H9 (cell line): ENCODE results near the gene FAP. TPM values are rescaled to one million over a fixed set of nuclear protein-coding genes. Genes with fewer than 3 reads are reported as not detected.

ENCODE experiments used
- DNase-seq: peaks from one replicate; pipeline ENCODE4 v3.0.0-alpha.2; 2017
- H2AFZ ChIP-seq: one replicate; pipeline ENCODE4 v1.6.1; 2013; ENCODE audit warnings: mild to moderate bottlenecking, low read length, control low read depth, moderate library complexity
- H2AK5ac ChIP-seq: 2 replicates; pipeline ENCODE4 v1.6.1; 2013; ENCODE audit warnings: low read length, control low read depth, mixed read lengths; ENCODE audit not compliant: insufficient read length
- H2BK120ac ChIP-seq: one replicate; pipeline ENCODE4 v1.6.1; 2013; ENCODE audit warnings: low read depth, mild to moderate bottlenecking, low read length, control low read depth, inconsistent platforms; ENCODE audit not compliant: poor library complexity, severe bottlenecking
- H2BK12ac ChIP-seq: 2 replicates; pipeline ENCODE4 v1.6.1; 2013; ENCODE audit warnings: low read length, control low read depth, mixed read lengths, low read depth; ENCODE audit not compliant: insufficient read length
- H2BK15ac ChIP-seq: 2 replicates; pipeline ENCODE4 v1.6.1; 2013; ENCODE audit warnings: low read depth, low read length, control low read depth
- H2BK20ac ChIP-seq: one replicate; pipeline ENCODE4 v1.6.1; 2013; ENCODE audit warnings: low read depth, mild to moderate bottlenecking, low read length, control low read depth, inconsistent platforms; ENCODE audit not compliant: poor library complexity, severe bottlenecking
- H2BK5ac ChIP-seq: 2 replicates; pipeline ENCODE4 v1.6.1; 2013; ENCODE audit warnings: low read length, control low read depth, mixed read lengths; ENCODE audit not compliant: insufficient read length
- H3K14ac ChIP-seq: 2 replicates; pipeline ENCODE4 v1.6.1; 2013; ENCODE audit warnings: low read length, control low read depth; ENCODE audit not compliant: insufficient read depth
- H3K18ac ChIP-seq: 2 replicates; pipeline ENCODE4 v1.6.1; 2013; ENCODE audit warnings: low read depth, mild to moderate bottlenecking, mixed read lengths, low read length, control low read depth; ENCODE audit not compliant: insufficient read length
- H3K23ac ChIP-seq: 2 replicates; pipeline ENCODE4 v1.6.1; 2013; ENCODE audit warnings: low read length, control low read depth, mixed read lengths, low read depth; ENCODE audit not compliant: insufficient read length
- H3K23me2 ChIP-seq: 2 replicates; pipeline ENCODE4 v1.6.1; 2013; ENCODE audit warnings: low read depth, mild to moderate bottlenecking, mixed read lengths, low read length, control low read depth; ENCODE audit not compliant: insufficient read length, poor library complexity, severe bottlenecking
- H3K27ac ChIP-seq: 2 replicates; pipeline ENCODE4 v1.5.1; 2013; ENCODE audit warnings: low read length, control low read depth, mixed read lengths, low read depth; ENCODE audit not compliant: insufficient read length
- H3K27me3 ChIP-seq: 2 replicates; pipeline ENCODE4 v1.6.1; 2013; ENCODE audit warnings: low read length, control low read depth, inconsistent platforms; ENCODE audit not compliant: insufficient read depth
- H3K4ac ChIP-seq: 2 replicates; pipeline ENCODE4 v1.6.1; 2013; ENCODE audit warnings: low read depth, mild to moderate bottlenecking, control low read depth, inconsistent platforms, low read length, moderate library complexity
- H3K4me1 ChIP-seq: 2 replicates; pipeline ENCODE4 v1.6.1; 2013; ENCODE audit warnings: low read length, control low read depth, inconsistent platforms; ENCODE audit not compliant: insufficient read depth
- H3K4me2 ChIP-seq: 2 replicates; pipeline ENCODE4 v1.6.1; 2013; ENCODE audit warnings: low read length, control low read depth, mixed read lengths; ENCODE audit not compliant: insufficient read length, insufficient read depth
- H3K56ac ChIP-seq: 2 replicates; pipeline ENCODE4 v1.6.1; 2013; ENCODE audit warnings: low read depth, mild to moderate bottlenecking, mixed read lengths, low read length, control low read depth; ENCODE audit not compliant: insufficient read length
- H3K79me1 ChIP-seq: 2 replicates; pipeline ENCODE4 v1.6.1; 2013; ENCODE audit warnings: low read depth, mild to moderate bottlenecking, moderate library complexity, low read length, control low read depth, inconsistent platforms; ENCODE audit not compliant: insufficient read depth, poor library complexity, severe bottlenecking
- H3K79me2 ChIP-seq: 2 replicates; pipeline ENCODE4 v1.6.1; 2013; ENCODE audit warnings: low read length, control low read depth, inconsistent platforms; ENCODE audit not compliant: insufficient read depth
- H3K9ac ChIP-seq: 2 replicates; pipeline ENCODE4 v1.6.1; 2013; ENCODE audit warnings: low read length, control low read depth, mixed read lengths; ENCODE audit not compliant: insufficient read length; ENCODE audit errors: extremely low read depth
- H3K9me3 ChIP-seq: one replicate; pipeline ENCODE4 v1.6.1; 2013; ENCODE audit warnings: low read depth, low read length, inconsistent platforms; ENCODE audit not compliant: control insufficient read depth
- H3T11ph ChIP-seq: one replicate; pipeline ENCODE4 v1.6.1; 2013; ENCODE audit warnings: mild to moderate bottlenecking, low read length, control low read depth, inconsistent platforms
- H4K20me1 ChIP-seq: one replicate; pipeline ENCODE4 v1.6.1; 2013; ENCODE audit not compliant: control insufficient read depth, insufficient read length, insufficient read depth
- H4K5ac ChIP-seq: 2 replicates; pipeline ENCODE4 v1.6.1; 2013; ENCODE audit warnings: low read depth, mild to moderate bottlenecking, mixed read lengths, low read length, control low read depth; ENCODE audit not compliant: insufficient read length
- H4K8ac ChIP-seq: replicated peaks from 2 replicates; pipeline ENCODE4 v1.6.1; 2013; ENCODE audit warnings: low read length, control low read depth, mixed read lengths, low read depth; ENCODE audit not compliant: insufficient read length
- H4K91ac ChIP-seq: 2 replicates; pipeline ENCODE4 v1.6.1; 2013; ENCODE audit warnings: low read depth, mild to moderate bottlenecking, moderate library complexity, mixed read lengths, low read length, control low read depth; ENCODE audit not compliant: insufficient read length
- H3K27ac Mint-ChIP-seq, 3 experiments: 2 replicates in 2 of 3; 3 replicates in 1 of 3; pipeline ENCODE4 v1.8.0; 2020 to 2021; ENCODE audit warnings: mixed read lengths in 3 of 3, mild to moderate bottlenecking in 1 of 3, moderate library complexity in 1 of 3
- H3K27me3 Mint-ChIP-seq: 2 replicates; pipeline ENCODE4 v1.8.0; 2021; ENCODE audit warnings: low read depth, mild to moderate bottlenecking, moderate library complexity, mixed read lengths
- H3K36me3 Mint-ChIP-seq, 3 experiments: 2 replicates in 2 of 3; 3 replicates in 1 of 3; pipeline ENCODE4 v1.8.0; 2020 to 2021; ENCODE audit warnings: low read depth in 3 of 3, mixed read lengths in 3 of 3; ENCODE audit not compliant: insufficient read depth in 1 of 3
- H3K4me1 Mint-ChIP-seq, 2 experiments: 2 replicates each; pipeline ENCODE4 v1.8.0; 2020; ENCODE audit warnings: mixed read lengths in 2 of 2
- H3K4me3 Mint-ChIP-seq, 2 experiments: 2 replicates in 1 of 2; 3 replicates in 1 of 2; pipeline ENCODE4 v1.8.0; 2020 to 2021; ENCODE audit warnings: mild to moderate bottlenecking in 2 of 2, mixed read lengths in 2 of 2, moderate library complexity in 1 of 2
- H3K9me3 Mint-ChIP-seq, 2 experiments: 2 replicates in 1 of 2; 3 replicates in 1 of 2; pipeline ENCODE4 v1.8.0; 2020; ENCODE audit warnings: mild to moderate bottlenecking in 2 of 2, mixed read lengths in 2 of 2, moderate library complexity in 1 of 2
- WGBS: extraction: QIAGEN DNeasy Blood & Tissue Kit; methylation state at CpG from one replicate; pipeline ENCODE4 v1.1.7; 2013; ENCODE audit warnings: missing lambda C conversion rate, low lambda C conversion rate, mixed read lengths; ENCODE audit not compliant: insufficient read length; ENCODE audit errors: extremely low coverage; 5-methylcytosine and 5-hydroxymethylcytosine counted together
- total RNA-seq: library from RNA; stranded (reverse); gene quantifications from 2 replicates; pipeline ENCODE4 v1.2.1, GENCODE V29; 2021
- TF ChIP-seq, protein P1 (sequence below): fragments of 200-600 bp; sonication (generic); conservative IDR thresholded peaks from 3 replicates; pipeline ENCODE4 v1.8.0; 2021; ENCODE audit warnings: antibody characterized with exemption, mild to moderate bottlenecking

Gene FAP
- total RNA-seq, 1 experiment from 2014 or later = not detected

DNA sequence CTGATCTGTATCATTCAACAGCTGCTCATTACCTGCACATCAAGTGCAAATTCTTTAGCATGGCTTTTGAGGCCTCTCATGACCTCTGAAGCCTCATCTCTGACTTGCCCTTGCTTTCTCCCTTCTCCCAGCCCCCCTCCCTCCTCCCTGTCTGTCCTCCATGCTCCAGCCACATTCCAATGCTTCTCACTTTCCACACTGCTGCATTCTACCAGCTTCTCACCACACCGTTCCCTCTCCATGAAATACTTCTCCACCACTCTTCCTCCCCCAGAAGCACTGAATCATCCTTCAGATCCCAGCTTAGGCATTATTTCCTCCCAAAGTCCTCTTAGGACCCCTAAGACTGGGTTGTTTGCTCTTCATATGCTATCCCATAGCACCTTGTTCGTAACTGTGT, 118.1 kb downstream of the FAP start:
- Histone ChIP-seq H3K23ac (no peak overlapping the region), H3K27me3 (no peaks in the 10 kb centered on the region), H4K91ac (no peak overlapping the region), H2BK5ac (no peak overlapping the region), H2BK20ac (no peak overlapping the region), H2AK5ac (no peak overlapping the region), H2BK120ac (no peak overlapping the region), H3K9me3 (no peaks in the 10 kb centered on the region), H4K8ac (no peak overlapping the region), H3K79me1 (no peaks in the 10 kb centered on the region), H3K27ac (no peak overlapping the region), H2AFZ (no peak overlapping the region), H2BK15ac (no peak overlapping the region), H2BK12ac (no peak overlapping the region), H3K14ac (no peak overlapping the region), H4K5ac (no peak overlapping the region), H3K9ac (no peak overlapping the region), H3K4me1 (no peaks in the 10 kb centered on the region), H3K18ac (no peak overlapping the region), H3K23me2 (no peaks in the 10 kb centered on the region), H3K4ac (no peak overlapping the region), H3K79me2 (no peaks in the 10 kb centered on the region), H3K56ac (no peak overlapping the region), H3T11ph (no peak overlapping the region), H3K4me2 (no peak overlapping the region), H4K20me1 (no peaks in the 10 kb centered on the region)
- Mint-ChIP-seq H3K36me3 (no peaks in the 10 kb centered on the region), H3K27me3 (no peaks in the 10 kb centered on the region), H3K4me3 (no peak overlapping the region), H3K4me1 (no peaks in the 10 kb centered on the region), H3K27ac (no peak overlapping the region), H3K9me3 (no peaks in the 10 kb centered on the region)
- no peak for DNase-seq
- no CpG with 5 or more reads among the region's 2 CpGs for WGBS
- TF ChIP-seq, protein P1, sequence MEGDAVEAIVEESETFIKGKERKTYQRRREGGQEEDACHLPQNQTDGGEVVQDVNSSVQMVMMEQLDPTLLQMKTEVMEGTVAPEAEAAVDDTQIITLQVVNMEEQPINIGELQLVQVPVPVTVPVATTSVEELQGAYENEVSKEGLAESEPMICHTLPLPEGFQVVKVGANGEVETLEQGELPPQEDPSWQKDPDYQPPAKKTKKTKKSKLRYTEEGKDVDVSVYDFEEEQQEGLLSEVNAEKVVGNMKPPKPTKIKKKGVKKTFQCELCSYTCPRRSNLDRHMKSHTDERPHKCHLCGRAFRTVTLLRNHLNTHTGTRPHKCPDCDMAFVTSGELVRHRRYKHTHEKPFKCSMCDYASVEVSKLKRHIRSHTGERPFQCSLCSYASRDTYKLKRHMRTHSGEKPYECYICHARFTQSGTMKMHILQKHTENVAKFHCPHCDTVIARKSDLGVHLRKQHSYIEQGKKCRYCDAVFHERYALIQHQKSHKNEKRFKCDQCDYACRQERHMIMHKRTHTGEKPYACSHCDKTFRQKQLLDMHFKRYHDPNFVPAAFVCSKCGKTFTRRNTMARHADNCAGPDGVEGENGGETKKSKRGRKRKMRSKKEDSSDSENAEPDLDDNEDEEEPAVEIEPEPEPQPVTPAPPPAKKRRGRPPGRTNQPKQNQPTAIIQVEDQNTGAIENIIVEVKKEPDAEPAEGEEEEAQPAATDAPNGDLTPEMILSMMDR = no peak
